Fibroblast of skin of scalp (primary cell): ENCODE data around the gene ATXN1.
"Not testable (repeated sequence)": the region's sequence is repeated elsewhere in the genome, so short reads cannot be mapped to it uniquely, and the experiment has no call there.

Source experiments
- DNase-seq: peaks from one replicate; pipeline ENCODE4 v3.0.0-alpha.2; 2013

Gene ATXN1

GRCh38 chr6:16404456-16404855 is 356.8 kb downstream of the ATXN1 start:
- DNase-seq = no peak

- DNase-seq = peak; percentile 57
Measured at GRCh38 chr6:16403831-16404230, 357.4 kb downstream of the ATXN1 start.

- peak; percentile 51 for DNase-seq
Measured at GRCh38 chr6:16402581-16402900, 358.7 kb downstream of the ATXN1 start.

GRCh38 chr6:16400248-16400760 is 361.0 kb downstream of the ATXN1 start:
- peak; percentile 39 for DNase-seq

- DNase-seq = no peak
Measured at GRCh38 chr6:16399695-16400094, 361.6 kb downstream of the ATXN1 start.

GRCh38 chr6:16399158-16399557 is 362.1 kb downstream of the ATXN1 start:
- DNase-seq = no peak

GRCh38 chr6:16398587-16398986 is 362.7 kb downstream of the ATXN1 start:
- DNase-seq = peak; percentile 90

- peak; percentile 33 for DNase-seq
Measured at GRCh38 chr6:16397623-16398022, 363.6 kb downstream of the ATXN1 start.

GRCh38 chr6:16396497-16397319 is 364.6 kb downstream of the ATXN1 start:
- no peak for DNase-seq

GRCh38 chr6:16394632-16395031 is 366.6 kb downstream of the ATXN1 start:
- no peak for DNase-seq

- no peak for DNase-seq
Measured at GRCh38 chr6:16393326-16393725, 367.9 kb downstream of the ATXN1 start.

- DNase-seq = peak; percentile 40
Measured at GRCh38 chr6:16392010-16392409, 369.2 kb downstream of the ATXN1 start.

- DNase-seq = peak; percentile 36
Measured at GRCh38 chr6:16391451-16391912, 369.8 kb downstream of the ATXN1 start.

GRCh38 chr6:16390909-16391450 is 370.3 kb downstream of the ATXN1 start:
- not testable (repeated sequence) for DNase-seq

GRCh38 chr6:16389642-16390041 is 371.6 kb downstream of the ATXN1 start:
- no peak for DNase-seq

- DNase-seq = peak; percentile 69
Measured at GRCh38 chr6:16388488-16388887, 372.8 kb downstream of the ATXN1 start.

- no peak for DNase-seq
Measured at GRCh38 chr6:16386057-16386456, 375.2 kb downstream of the ATXN1 start.

GRCh38 chr6:16383607-16384206 is 377.6 kb downstream of the ATXN1 start:
- no peak for DNase-seq

GRCh38 chr6:16381968-16382367 is 379.3 kb downstream of the ATXN1 start:
- DNase-seq = not testable (repeated sequence)

- DNase-seq = no peak
Measured at GRCh38 chr6:16380220-16380809, 380.9 kb downstream of the ATXN1 start.

GRCh38 chr6:16378360-16378759 is 382.9 kb downstream of the ATXN1 start:
- DNase-seq = not testable (repeated sequence)

GRCh38 chr6:16377470-16377869 is 383.8 kb downstream of the ATXN1 start:
- no peak for DNase-seq

- DNase-seq = no peak
Measured at GRCh38 chr6:16375843-16376242, 385.4 kb downstream of the ATXN1 start.
